NCI-H82 treated with DMSO at 0.1 percent for 48 hours (cell line): ENCODE data around the gene SLC38A9.

ENCODE experiments used
- DNase-seq: peaks from one replicate; lab custom pipeline; 2025; ENCODE audit not compliant: unreplicated experiment; lab: John Stamatoyannopoulos, UW

The SLC38A9 gene

GRCh38 chr5:55665065-55665464 is 47.1 kb downstream of the SLC38A9 start:
- no peak for DNase-seq

GRCh38 chr5:55657443-55657842 is 54.7 kb downstream of the SLC38A9 start:
- no peak for DNase-seq

- no peak for DNase-seq
Measured at GRCh38 chr5:55650386-55650785, 61.7 kb downstream of the SLC38A9 start.

- DNase-seq: no peak
Measured at GRCh38 chr5:55649963-55650362, 62.2 kb downstream of the SLC38A9 start.

- no peak for DNase-seq
Measured at GRCh38 chr5:55645304-55645703, 66.8 kb downstream of the SLC38A9 start.

- DNase-seq: no peak
Measured at GRCh38 chr5:55638455-55638854, 73.7 kb downstream of the SLC38A9 start.

- DNase-seq: no peak
Measured at GRCh38 chr5:55638051-55638450, 74.1 kb downstream of the SLC38A9 start.

- no peak for DNase-seq
Measured at GRCh38 chr5:55636683-55637082, 75.4 kb downstream of the SLC38A9 start.

- DNase-seq: no peak
Measured at GRCh38 chr5:55636177-55636576, 75.9 kb downstream of the SLC38A9 start.

GRCh38 chr5:55634866-55635265 is 77.3 kb downstream of the SLC38A9 start:
- no peak for DNase-seq

- no peak for DNase-seq
Measured at GRCh38 chr5:55634209-55634805, 77.8 kb downstream of the SLC38A9 start.

- DNase-seq: no peak
Measured at GRCh38 chr5:55633574-55634208, 78.4 kb downstream of the SLC38A9 start.

- no peak for DNase-seq
Measured at GRCh38 chr5:55629815-55630214, 82.3 kb downstream of the SLC38A9 start.

- DNase-seq: no peak
Measured at GRCh38 chr5:55626790-55627189, 85.3 kb downstream of the SLC38A9 start.

- no peak for DNase-seq
Measured at GRCh38 chr5:55625913-55626312, 86.2 kb downstream of the SLC38A9 start.

GRCh38 chr5:55625589-55625909 is 86.6 kb downstream of the SLC38A9 start:
- DNase-seq: no peak

- no peak for DNase-seq
Measured at GRCh38 chr5:55624841-55625588, 87.1 kb downstream of the SLC38A9 start.

- no peak for DNase-seq
Measured at GRCh38 chr5:55623789-55624188, 88.3 kb downstream of the SLC38A9 start.

GRCh38 chr5:55622460-55622859 is 89.7 kb downstream of the SLC38A9 start:
- DNase-seq: no peak

- no peak for DNase-seq
Measured at GRCh38 chr5:55621229-55621628, 90.9 kb downstream of the SLC38A9 start.

- no peak for DNase-seq
Measured at GRCh38 chr5:55620766-55621160, 91.4 kb downstream of the SLC38A9 start.

GRCh38 chr5:55620009-55620765 is 91.9 kb downstream of the SLC38A9 start:
- DNase-seq: no peak
